ENCODE measurements around the gene FAM83G. TPM values are rescaled to one million over a fixed set of nuclear protein-coding genes. Genes with fewer than 3 reads are reported as not detected.

The FAM83G gene
- total RNA-seq, 4 donors from 2014 or later = 44.3 to 157 (median 71.3) TPM

GRCh38 chr17:18977021-18977420 is 27.5 kb downstream of the FAM83G start:
- no peak for TF ChIP-seq POLR2A (IDR thresholded peaks at IDR 0.05)
- peaks cover 12 to 91% (median 18%) of the 10 kb centered on the region in 3 donors for H3K36me3 ChIP-seq
- H3K27ac ChIP-seq = no peak overlapping the region
- H3K4me1 ChIP-seq = peaks cover 12 to 52% (median 15%) of the 10 kb centered on the region in 3 donors
- DNase-seq = no peak
- H3K27me3 ChIP-seq = no peaks in the 10 kb centered on the region
- H3K4me3 ChIP-seq = no peak overlapping the region
- intact Hi-C loops (cut with DNase I) = no loop called here
- H3K9me3 ChIP-seq = no peaks in the 10 kb centered on the region
- WGBS, 2 donors = 51 to 65% methylated on average over 3 to 4 of the region's 4 CpGs

- no peaks in the 10 kb centered on the region for H3K9me3 ChIP-seq
- no peak for TF ChIP-seq POLR2A (IDR thresholded peaks at IDR 0.05)
- no peak for TF ChIP-seq CTCF (IDR thresholded peaks at IDR 0.05)
- 65 to 78% methylated on average over 4 of the region's 4 CpGs for WGBS, 2 donors
- H3K4me1 ChIP-seq = peaks cover 5 to 51% (median 6%) of the 10 kb centered on the region in 3 donors
- H3K27ac ChIP-seq = no peak overlapping the region
- no peaks in the 10 kb centered on the region for H3K27me3 ChIP-seq
- H3K4me3 ChIP-seq = no peak overlapping the region
- DNase-seq = no peak
- intact Hi-C loops (cut with DNase I) = no loop called here
- H3K36me3 ChIP-seq = peaks cover 14 to 96% (median 26%) of the 10 kb centered on the region in 3 donors
Observed at GRCh38 chr17:18976201-18976600, 28.4 kb downstream of the FAM83G start.

GRCh38 chr17:18975597-18975996 is 29.0 kb downstream of the FAM83G start:
- TF ChIP-seq CTCF (IDR thresholded peaks at IDR 0.05) = no peak
- TF ChIP-seq POLR2A (IDR thresholded peaks at IDR 0.05) = no peak

GRCh38 chr17:18974407-18975149 is 30.0 kb downstream of the FAM83G start:
- TF ChIP-seq CTCF (IDR thresholded peaks at IDR 0.05) (peak in 1 of 6 experiments; percentile 23), POLR2A (IDR thresholded peaks at IDR 0.05) (no peak)
- Histone ChIP-seq H3K27me3 (no peaks in the 10 kb centered on the region), H3K9me3 (no peaks in the 10 kb centered on the region), H3K36me3 (peaks cover 20 to 91% (median 34%) of the 10 kb centered on the region in 3 donors), H3K27ac (peak overlapping the region; percentile 36 to 82 (median 70)), H3K4me1 (peaks cover 6 to 50% (median 14%) of the 10 kb centered on the region in 3 donors), H3K4me3 (no peak overlapping the region)
- no peak for DNase-seq
- no CpG with 5 or more reads among the region's 10 CpGs for WGBS, 2 donors
- intact Hi-C loops (cut with DNase I) = no loop called here

More at GRCh38 chr17:18975597-18975996, 29.0 kb downstream of the FAM83G start:
- peaks cover 20 to 96% (median 31%) of the 10 kb centered on the region in 3 donors for H3K36me3 ChIP-seq
- WGBS, 2 donors = 93 to 97% methylated on average over 13 of the region's 13 CpGs
- H3K27ac ChIP-seq = peak overlapping the region in 2 of 4 donors; percentile 76 to 82
- no peak for DNase-seq
- peaks cover 4 to 51% (median 6%) of the 10 kb centered on the region in 3 donors for H3K4me1 ChIP-seq
- H3K4me3 ChIP-seq = no peak overlapping the region
- H3K27me3 ChIP-seq = no peaks in the 10 kb centered on the region
- no peaks in the 10 kb centered on the region for H3K9me3 ChIP-seq
- intact Hi-C loops (cut with DNase I) = no loop called here

- Histone ChIP-seq H3K9me3 (no peaks in the 10 kb centered on the region), H3K27me3 (no peaks in the 10 kb centered on the region), H3K4me3 (no peak overlapping the region), H3K27ac (peak overlapping the region in 2 of 4 donors; percentile 4 to 57), H3K4me1 (peaks cover 24 to 62% (median 31%) of the 10 kb centered on the region in 3 donors), H3K36me3 (peaks cover 8 to 63% (median 37%) of the 10 kb centered on the region in 3 donors)
- DNase-seq = no peak
- intact Hi-C loops (cut with DNase I) = no loop called here
- 83 to 84% methylated on average over 3 to 5 of the region's 7 CpGs for WGBS, 2 donors
- TF ChIP-seq POLR2A (IDR thresholded peaks at IDR 0.05) (no peak), CTCF (IDR thresholded peaks at IDR 0.05) (no peak)
Observed at GRCh38 chr17:18971801-18972200, 32.8 kb downstream of the FAM83G start.
